SU-DHL-6 (cell line): ENCODE measurements around the gene RCE1.
A peak's percentile ranks its signal among the peaks of the same experiment; 100 is the strongest.

Experiments
- H2AFZ ChIP-seq: fragments of 200-600 bp; sonication (generic); 2 replicates; pipeline ENCODE4 v1.6.1; 2014; ENCODE audit warnings: low read depth, mild to moderate bottlenecking, moderate library complexity, mixed read lengths, antibody characterized with exemption, low read length; ENCODE audit not compliant: severe bottlenecking
- H3F3A ChIP-seq: fragments of 200-600 bp; shearing (Covaris generic); 2 replicates; pipeline ENCODE4 v1.6.0; 2016; ENCODE audit warnings: antibody characterized with exemption, mild to moderate bottlenecking; ENCODE audit not compliant: insufficient read depth
- H3K27ac ChIP-seq: fragments of 200-600 bp; sonication (generic); 2 replicates; pipeline ENCODE4 v1.5.1; 2016; ENCODE audit warnings: low read depth, mild to moderate bottlenecking, low read length, moderate library complexity, mixed read lengths
- H3K27me3 ChIP-seq: fragments of 200-600 bp; sonication (generic), shearing (Covaris generic); 2 replicates; pipeline ENCODE4 v1.6.0; 2014; ENCODE audit warnings: mild to moderate bottlenecking, low read length
- H3K36me3 ChIP-seq: fragments of 200-600 bp; sonication (generic); 2 replicates; pipeline ENCODE4 v1.6.1; 2014; ENCODE audit warnings: mild to moderate bottlenecking, low read length, mixed read lengths
- H3K4me2 ChIP-seq: fragments of 300-600, 200-600 bp; shearing (Covaris generic), sonication (generic); 2 replicates; pipeline ENCODE4 v1.6.0; 2014; ENCODE audit warnings: low read length, low read depth, mild to moderate bottlenecking; ENCODE audit not compliant: poor library complexity, severe bottlenecking
- H3K4me3 ChIP-seq: fragments of 200-600 bp; sonication (generic); 2 replicates; pipeline ENCODE4 v1.5.1; 2014; ENCODE audit warnings: antibody characterized with exemption, low read length, mild to moderate bottlenecking, mixed read lengths; ENCODE audit not compliant: insufficient read depth, poor library complexity, severe bottlenecking
- H3K79me2 ChIP-seq: fragments of 200-600 bp; sonication (generic); 2 replicates; pipeline ENCODE4 v1.6.1; 2014; ENCODE audit warnings: mild to moderate bottlenecking, low read length, moderate library complexity; ENCODE audit not compliant: insufficient read depth
- H3K9ac ChIP-seq: fragments of 200-600 bp; sonication (generic); 2 replicates; pipeline ENCODE4 v1.7.0; 2014; ENCODE audit warnings: mild to moderate bottlenecking, low read length
- H3K9me2 ChIP-seq: fragments of 200-600 bp; sonication (generic); replicated peaks from 2 replicates; pipeline ENCODE4 v1.6.1; 2014; ENCODE audit warnings: low read length; ENCODE audit not compliant: insufficient read depth
- H3K9me3 ChIP-seq: fragments of 200-600 bp; sonication (generic); 2 replicates; pipeline ENCODE4 v1.6.1; 2014; ENCODE audit warnings: low read length, mixed read lengths; ENCODE audit not compliant: insufficient read depth
- H4K20me1 ChIP-seq: fragments of 200-600 bp; sonication (generic); 2 replicates; pipeline ENCODE4 v1.6.1; 2014; ENCODE audit warnings: low read depth, mild to moderate bottlenecking, antibody characterized with exemption, low read length, moderate library complexity, mixed read lengths
- CTCF ChIP-seq: fragments of 200-600 bp; sonication (generic); IDR thresholded peaks from one replicate; pipeline ENCODE4 v1.5.1; 2017; ENCODE audit warnings: antibody characterized with exemption, mild to moderate bottlenecking, low read length, moderate library complexity; ENCODE audit not compliant: insufficient read depth, poor library complexity, severe bottlenecking
- EZH2phosphoT487 ChIP-seq: fragments of 200-600 bp; sonication (generic), shearing (Covaris generic); conservative IDR thresholded peaks from 2 replicates; pipeline ENCODE4 v1.6.1; 2018; ENCODE audit warnings: mild to moderate bottlenecking, antibody characterized with exemption, low read length, moderate library complexity, mixed read lengths

The RCE1 gene

GRCh38 chr11:66882561-66883015, 39.3 kb downstream of the RCE1 start:
- no peak for TF ChIP-seq CTCF
- no peak for TF ChIP-seq EZH2phosphoT487

GRCh38 chr11:66883016-66883965, 40.0 kb downstream of the RCE1 start:
- Histone ChIP-seq H4K20me1 (no peaks in the 10 kb centered on the region), H2AFZ (peak overlapping the region; percentile 69), H3K9me3 (no peaks in the 10 kb centered on the region), H3F3A (no peaks in the 10 kb centered on the region), H3K36me3 (no peaks in the 10 kb centered on the region), H3K9ac (no peak overlapping the region), H3K27me3 (no peaks in the 10 kb centered on the region), H3K9me2 (no peaks in the 10 kb centered on the region), H3K27ac (no peak overlapping the region), H3K4me2 (no peak overlapping the region), H3K79me2 (no peaks in the 10 kb centered on the region), H3K4me3 (no peak overlapping the region)
- TF ChIP-seq CTCF: peak; percentile 70
- TF ChIP-seq EZH2phosphoT487: no peak

More at GRCh38 chr11:66882561-66883015, 39.3 kb downstream of the RCE1 start:
- Histone ChIP-seq H3K9ac (no peak overlapping the region), H3K36me3 (no peaks in the 10 kb centered on the region), H3F3A (no peaks in the 10 kb centered on the region), H2AFZ (no peak overlapping the region), H3K27ac (no peak overlapping the region), H3K9me2 (no peaks in the 10 kb centered on the region), H3K79me2 (no peaks in the 10 kb centered on the region), H4K20me1 (no peaks in the 10 kb centered on the region), H3K4me2 (no peak overlapping the region), H3K9me3 (no peaks in the 10 kb centered on the region), H3K4me3 (no peak overlapping the region), H3K27me3 (no peaks in the 10 kb centered on the region)

GRCh38 chr11:66884443-66884842, 41.2 kb downstream of the RCE1 start:
- Histone ChIP-seq H3K9me2 (no peaks in the 10 kb centered on the region), H3F3A (no peaks in the 10 kb centered on the region), H3K79me2 (no peaks in the 10 kb centered on the region), H2AFZ (no peak overlapping the region), H3K4me2 (no peak overlapping the region), H3K36me3 (no peaks in the 10 kb centered on the region), H3K9me3 (no peaks in the 10 kb centered on the region), H3K4me3 (no peak overlapping the region), H3K27ac (no peak overlapping the region), H3K27me3 (no peaks in the 10 kb centered on the region), H3K9ac (no peak overlapping the region), H4K20me1 (no peaks in the 10 kb centered on the region)
- no peak for TF ChIP-seq EZH2phosphoT487

- no peak overlapping the region for H2AFZ ChIP-seq
- no peaks in the 10 kb centered on the region for H3K9me3 ChIP-seq
- no peak for TF ChIP-seq EZH2phosphoT487
- no peak for TF ChIP-seq CTCF
- no peak overlapping the region for H3K27ac ChIP-seq
- no peak overlapping the region for H3K9ac ChIP-seq
- no peak overlapping the region for H3K4me3 ChIP-seq
- no peaks in the 10 kb centered on the region for H3K79me2 ChIP-seq
- H3F3A ChIP-seq: no peaks in the 10 kb centered on the region
- H3K27me3 ChIP-seq: no peaks in the 10 kb centered on the region
- H4K20me1 ChIP-seq: no peaks in the 10 kb centered on the region
- no peaks in the 10 kb centered on the region for H3K9me2 ChIP-seq
- no peaks in the 10 kb centered on the region for H3K36me3 ChIP-seq
- H3K4me2 ChIP-seq: no peak overlapping the region
Observed at GRCh38 chr11:66885469-66885868, 42.2 kb downstream of the RCE1 start.
